Bronchus fibroblast of lung (primary cell): Measurements from ENCODE around the gene GLYATL3. TPM values are rescaled to one million over a fixed set of nuclear protein-coding genes. Genes with fewer than 3 reads are reported as not detected.

Source experiments
- total RNA-seq: library from RNA; depleted of rRNA; stranded (reverse); fragments of >200 nt; gene quantifications from 2 replicates; pipeline ENCODE4 v1.2.3, GENCODE V29; 2015

The GLYATL3 gene
- total RNA-seq = not detected in 2 replicates

DNA sequence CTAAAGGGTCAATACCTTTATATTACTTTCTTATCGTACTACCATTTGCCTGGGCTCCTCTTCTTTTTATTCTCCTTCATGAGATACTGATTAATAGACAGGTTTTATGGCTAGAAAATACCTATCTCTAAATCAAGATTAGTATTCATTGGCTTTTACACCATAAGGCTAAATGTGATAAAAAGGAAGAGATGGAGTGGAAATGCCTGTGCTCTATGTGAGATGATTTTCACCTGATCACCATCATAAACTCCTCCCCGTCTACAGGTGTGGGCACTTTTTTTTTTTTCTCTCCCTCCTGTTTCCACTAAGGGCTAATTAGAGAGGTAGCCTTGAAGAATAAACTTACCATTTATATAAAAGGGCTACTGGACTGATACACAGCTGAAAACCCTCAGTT is at the start of gene GLYATL3:
TSS of gene GLYATL3 (plus strand) at position 301 of the 400 bp plus-strand sequence. CDS start 12,068 bp downstream, outside the sequence.

DNA sequence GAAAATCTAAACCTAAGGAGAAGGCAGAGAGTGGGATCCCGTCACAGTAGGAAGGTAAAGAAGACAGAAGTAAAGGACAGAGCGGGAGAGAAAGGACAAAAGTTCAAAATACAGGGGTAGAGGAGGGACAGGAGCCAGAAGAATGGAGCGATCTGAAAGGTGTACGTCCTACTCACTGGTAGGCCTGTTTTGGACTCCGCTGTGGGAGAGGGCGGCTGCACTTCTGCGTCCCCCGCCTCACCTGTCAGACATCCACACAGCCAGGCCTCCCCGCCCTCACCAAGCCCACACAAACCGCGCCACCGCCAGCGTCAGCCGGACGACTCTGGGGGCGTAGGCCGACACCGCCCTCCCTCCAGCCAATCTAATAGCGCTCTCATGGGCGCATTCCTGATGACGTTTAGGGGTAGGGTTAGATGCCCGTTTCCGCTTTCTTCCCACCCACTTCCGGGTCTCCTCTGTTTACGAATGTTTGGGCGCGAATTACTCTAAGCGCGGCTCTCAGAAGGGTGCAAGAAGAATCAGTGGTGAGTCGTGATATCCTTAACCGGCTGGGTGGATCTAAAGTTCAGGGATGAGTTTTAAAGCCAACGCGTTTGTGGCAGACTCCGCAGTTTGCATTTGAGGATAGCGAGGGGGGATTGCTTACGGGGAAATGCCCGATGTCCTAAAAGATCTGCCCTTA is 36.7 kb upstream of the GLYATL3 start, which contains the start of the genes CENPQ and MMUT:
TSS of gene CENPQ (plus strand) at position 444 of the 685 bp plus-strand sequence. CDS start 6,807 bp downstream, outside the sequence.
TSS of gene MMUT (minus strand) at position 327 of the 685 bp plus-strand sequence. CDS start 3,787 bp downstream, outside the sequence.

GRCh38 chr6:49550492-49551077 is 50.9 kb downstream of the GLYATL3 start, which contains the start of gene C6orf141:
TSS of gene C6orf141 (plus strand) at chr6:49550668. CDS start at chr6:49550793, 125 bp downstream.

Other genes with a start within 250 kb of the GLYATL3 start
- 7.9 and 8.6 TPM in 2 replicates for gene MMUT, start 36.7 kb upstream of the GLYATL3 start, total RNA-seq
- 5.5 and 11.6 TPM in 2 replicates for gene CENPQ, start 36.6 kb upstream of the GLYATL3 start, total RNA-seq
- gene C6orf141, start 50.7 kb downstream of the GLYATL3 start, total RNA-seq = 1.6 and 2.0 TPM in 2 replicates
- gene RHAG, start 136.9 kb downstream of the GLYATL3 start, total RNA-seq = not detected in 2 replicates
- gene CRISP2, start 213.6 kb downstream of the GLYATL3 start, total RNA-seq = not detected in 2 replicates
- not detected in 2 replicates for gene CRISP3, start 244.5 kb downstream of the GLYATL3 start, total RNA-seq